Measurements from ENCODE around the gene BTBD9.

BTBD9 gene

DNA sequence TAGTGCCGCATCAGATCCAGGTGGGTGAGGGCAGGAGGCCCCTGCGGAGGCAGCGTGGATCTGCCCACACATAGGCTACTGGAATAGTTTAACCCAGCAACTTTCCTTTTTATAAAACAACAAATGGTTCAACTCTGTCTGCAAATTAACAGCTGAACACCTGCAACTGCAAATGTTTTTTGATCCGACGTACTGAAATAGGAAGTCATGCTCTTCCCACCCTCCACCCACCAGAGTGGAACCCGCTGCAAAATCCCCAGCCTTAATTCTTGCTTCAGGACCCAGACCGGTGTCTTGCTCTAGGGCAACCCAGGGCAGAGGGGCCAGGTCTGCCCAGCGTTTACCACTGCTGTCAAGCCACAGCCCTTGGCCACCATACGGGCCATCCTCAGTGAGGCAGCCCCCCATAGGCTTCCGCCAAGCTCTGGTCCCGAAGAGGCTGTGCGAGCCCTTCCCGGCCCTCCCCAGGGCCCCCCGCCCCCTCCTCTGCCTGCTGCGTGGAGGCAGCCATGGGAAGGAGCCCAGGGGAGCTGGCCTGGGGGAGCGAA is 485.9 kb downstream of the BTBD9 start:
- DNase-seq = no peak

DNA sequence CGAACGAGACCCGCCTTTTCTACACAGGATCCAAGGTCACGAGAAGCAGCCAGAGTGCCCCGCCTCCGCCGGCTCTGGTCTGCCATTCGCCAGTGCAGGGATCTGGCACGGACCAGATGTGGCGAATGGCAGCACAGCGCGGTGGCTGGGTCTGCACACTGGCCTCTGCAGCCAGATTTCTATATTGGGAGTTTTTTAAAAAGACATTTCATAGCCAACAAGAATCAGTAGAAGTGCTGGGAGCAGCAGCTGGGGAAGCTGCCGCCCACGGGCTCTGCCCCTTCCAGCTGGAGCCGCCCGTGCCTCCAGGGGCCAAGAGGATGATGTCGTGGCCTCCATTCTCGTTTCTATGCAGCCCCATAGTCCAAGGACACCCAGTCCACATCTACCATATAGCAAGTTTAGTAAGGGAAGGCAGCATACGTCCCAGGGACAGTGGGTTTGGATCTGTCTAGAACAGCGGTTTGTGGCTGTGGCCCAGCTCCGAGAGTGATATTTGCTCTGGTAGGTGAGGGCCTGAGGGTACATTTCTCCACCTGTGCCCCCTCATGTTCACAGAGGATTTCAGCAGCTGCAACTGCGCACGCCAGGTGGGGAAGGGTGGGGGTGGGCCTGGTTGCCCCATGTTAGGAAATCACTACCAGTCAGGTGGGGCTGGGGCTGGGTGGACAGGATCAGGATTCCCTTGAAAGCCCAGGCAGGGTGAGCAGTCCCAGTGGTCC is 486.5 kb downstream of the BTBD9 start:
- no peak for DNase-seq

DNA sequence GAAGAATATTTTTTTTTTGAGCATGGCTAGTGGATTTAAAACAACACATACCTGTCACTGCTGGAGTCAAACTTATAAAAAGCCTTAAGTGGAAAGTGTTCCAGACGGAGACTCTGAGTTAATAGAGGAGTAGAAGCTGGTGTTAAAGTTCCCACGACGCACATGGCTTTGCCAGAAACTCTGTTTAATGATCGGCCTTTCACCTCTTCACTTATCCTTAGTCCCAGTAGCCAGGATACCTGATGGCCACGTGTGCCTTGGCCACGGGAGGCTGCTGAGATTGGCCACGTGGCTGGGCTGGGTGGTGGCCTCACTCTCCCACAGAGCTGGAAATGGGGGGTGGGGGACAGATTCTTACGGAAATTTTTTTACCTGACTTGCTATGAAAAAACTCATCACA is 487.1 kb downstream of the BTBD9 start:
- no peak for DNase-seq

DNA sequence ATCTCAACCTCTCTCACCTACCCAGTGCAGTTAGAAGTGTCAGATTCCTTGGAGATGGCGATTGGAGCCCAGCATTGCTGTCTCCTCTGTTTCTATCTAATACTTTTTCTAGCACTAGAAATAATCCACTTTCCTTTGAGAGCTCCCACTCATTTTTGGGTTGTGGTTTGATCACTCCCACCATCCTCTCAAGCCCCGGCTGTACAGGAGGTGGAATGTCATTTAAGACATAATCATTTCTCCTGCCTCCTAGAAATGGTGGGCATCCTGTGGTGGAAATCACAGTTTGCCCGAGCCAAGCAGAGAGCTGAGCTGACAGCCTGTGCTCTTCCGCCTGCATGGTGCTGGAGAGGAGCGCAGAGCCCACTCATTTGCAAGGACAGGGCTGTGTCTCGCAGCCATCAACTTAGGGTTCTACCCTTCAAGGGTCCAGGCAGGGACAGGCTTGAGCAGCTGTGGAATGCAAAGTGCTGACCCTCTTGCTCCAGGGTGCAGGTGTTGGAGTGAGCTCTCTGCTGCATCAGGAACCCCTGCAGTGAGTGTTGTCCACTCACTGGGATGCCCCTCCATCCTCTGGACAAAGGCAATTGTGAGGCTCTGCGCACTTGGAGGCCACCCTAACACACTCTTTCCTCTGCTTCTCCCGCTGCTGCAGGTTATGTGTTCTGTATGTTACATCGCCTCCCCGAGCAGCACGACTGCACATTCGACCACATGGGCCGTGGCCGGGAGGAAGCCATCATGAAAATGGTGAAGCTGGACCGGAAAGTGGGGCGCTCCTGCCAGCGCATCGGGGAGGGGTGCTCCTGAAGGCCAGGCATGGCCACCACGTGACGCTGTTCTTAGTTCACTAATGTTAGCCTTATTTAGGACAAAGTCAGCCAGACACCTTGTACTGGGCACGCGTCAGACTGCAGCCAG is 487.9 kb downstream of the BTBD9 start:
- no peak for DNase-seq

DNA sequence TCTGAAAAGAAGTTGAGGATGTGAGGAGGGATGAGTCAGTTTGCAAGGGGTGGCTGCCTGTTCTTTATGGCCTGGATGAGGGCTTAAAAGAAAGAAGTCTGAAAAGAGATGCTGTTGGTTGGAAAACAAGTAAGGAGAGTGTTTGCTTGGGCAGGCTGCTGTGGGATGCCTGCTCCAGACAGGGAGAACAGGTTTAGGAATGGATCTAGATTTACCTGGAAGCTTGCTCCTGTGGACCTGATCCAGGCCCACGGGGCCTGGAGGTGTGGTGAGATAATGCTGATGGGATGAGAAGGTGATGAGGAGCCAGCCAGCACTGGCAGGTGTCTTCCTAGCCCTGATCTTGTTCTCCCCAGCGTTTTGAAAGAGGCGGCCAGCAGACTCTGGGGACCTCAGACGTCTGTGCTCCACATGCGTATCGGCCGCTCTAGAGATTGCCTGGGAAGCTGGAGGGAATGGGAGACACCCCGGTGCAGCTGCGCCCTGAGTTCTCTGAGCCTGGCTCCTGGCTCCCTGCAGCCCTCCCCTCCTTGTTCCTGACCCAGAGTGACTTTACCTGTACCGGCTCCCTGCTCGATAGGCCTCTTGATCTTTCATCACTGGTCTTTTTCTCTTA is 488.9 kb downstream of the BTBD9 start:
- no peak for DNase-seq

DNA sequence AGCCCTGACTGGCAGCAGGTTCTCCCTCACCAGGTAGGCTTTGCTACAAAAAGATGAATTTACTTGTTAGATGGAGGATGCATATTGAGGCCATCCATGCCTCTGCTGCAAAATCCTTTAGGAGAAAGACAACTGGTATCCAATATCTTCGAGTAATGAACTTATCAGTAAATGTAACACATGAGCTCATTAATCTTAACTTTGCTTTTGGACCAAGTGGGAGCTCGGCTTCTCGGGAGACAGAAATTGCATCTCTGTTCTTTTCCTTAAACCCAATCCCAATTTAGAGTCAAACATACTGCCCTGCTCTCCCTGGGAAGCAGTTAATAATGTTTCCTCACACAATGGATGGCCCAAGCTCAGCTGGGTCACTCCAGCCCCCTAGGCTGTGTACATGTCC is 489.7 kb downstream of the BTBD9 start:
- no peak for DNase-seq

DNA sequence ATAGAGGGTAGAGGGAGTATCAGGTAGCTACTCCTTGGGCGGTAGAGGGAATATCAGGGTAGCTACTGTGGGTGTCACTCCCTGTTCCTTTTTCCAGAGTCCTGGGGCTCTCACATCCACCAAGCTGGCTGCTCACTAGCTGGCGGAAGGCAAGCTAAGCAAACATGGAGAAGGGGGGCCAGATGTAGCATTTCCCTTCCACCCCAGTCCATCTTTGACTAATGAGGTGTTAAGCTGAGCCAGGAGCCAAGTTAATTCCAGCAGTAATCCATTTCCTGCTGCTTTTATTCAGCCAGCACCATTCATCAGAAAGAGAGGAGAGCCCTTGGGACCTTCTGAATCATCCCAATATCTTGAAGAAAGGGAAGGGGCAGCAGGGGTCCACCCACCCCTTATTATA is 490.2 kb downstream of the BTBD9 start:
- DNase-seq = no peak

DNA sequence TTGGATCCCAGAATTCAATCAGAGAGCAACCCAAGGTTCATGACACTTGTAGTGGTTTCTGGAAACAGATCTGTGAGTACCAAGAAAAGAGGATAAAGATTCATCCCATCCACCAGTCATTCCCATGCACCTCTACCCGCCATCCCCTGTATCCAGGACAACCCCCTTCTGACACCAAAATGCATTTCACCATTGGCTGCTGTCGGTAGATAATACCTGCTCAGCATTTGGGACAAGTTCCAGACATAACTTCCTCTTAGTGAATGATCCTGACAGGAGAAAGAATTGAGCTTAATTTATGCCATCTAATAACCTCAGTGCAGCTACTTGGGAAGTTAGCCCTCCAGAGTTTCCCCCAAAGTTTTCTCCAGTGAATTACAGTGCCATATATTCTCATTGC is 491.1 kb downstream of the BTBD9 start:
- DNase-seq = no peak

DNA sequence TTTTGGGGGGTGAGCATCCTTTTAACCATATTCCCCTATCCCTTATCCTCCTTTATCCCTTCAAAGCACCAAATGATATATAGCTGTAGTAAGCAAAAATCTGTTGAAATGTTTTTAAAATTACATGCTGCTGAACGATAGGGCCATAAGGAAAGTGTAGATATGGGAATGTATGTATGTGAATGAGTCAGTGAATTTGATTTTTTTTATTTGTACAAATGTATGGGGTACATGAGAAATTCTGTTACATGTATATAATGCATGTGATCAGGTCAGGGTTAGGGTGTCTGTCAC is 493.0 kb downstream of the BTBD9 start:
- no peak for DNase-seq

DNA sequence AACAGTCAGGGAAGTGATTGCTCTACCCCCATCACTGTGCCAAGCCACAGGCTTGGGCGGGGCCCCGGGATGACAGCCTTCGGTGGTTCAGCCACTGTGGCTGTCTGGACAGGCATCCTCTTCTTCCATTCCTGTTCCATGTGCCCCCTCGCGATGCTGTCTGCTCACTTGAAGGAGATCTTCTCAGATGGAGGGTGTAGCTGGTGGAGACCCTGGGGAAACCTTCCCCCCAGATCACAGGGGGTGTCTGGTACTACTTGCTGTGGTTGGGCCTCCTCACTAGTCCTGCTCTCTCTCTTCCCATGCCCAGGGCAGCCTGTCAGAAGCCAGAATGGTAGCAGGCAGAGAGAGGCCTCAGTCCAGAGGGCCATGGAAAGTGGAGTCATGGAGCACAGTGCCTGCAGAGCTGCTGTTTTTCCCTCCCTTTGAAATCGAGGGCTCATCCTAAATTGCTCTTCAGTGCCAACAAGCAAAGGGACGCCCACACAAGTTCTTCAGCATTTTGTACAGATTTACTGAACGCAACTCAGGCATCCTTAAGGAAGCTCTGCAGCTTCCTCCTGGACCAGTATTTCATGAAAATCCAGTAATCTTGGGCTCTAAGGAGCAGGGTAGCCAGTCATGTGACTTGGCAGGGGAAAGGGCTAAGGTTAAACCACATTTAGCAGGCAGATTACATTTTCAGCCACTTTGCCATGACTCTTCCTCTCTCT is 493.6 kb downstream of the BTBD9 start:
- no peak for DNase-seq

DNA sequence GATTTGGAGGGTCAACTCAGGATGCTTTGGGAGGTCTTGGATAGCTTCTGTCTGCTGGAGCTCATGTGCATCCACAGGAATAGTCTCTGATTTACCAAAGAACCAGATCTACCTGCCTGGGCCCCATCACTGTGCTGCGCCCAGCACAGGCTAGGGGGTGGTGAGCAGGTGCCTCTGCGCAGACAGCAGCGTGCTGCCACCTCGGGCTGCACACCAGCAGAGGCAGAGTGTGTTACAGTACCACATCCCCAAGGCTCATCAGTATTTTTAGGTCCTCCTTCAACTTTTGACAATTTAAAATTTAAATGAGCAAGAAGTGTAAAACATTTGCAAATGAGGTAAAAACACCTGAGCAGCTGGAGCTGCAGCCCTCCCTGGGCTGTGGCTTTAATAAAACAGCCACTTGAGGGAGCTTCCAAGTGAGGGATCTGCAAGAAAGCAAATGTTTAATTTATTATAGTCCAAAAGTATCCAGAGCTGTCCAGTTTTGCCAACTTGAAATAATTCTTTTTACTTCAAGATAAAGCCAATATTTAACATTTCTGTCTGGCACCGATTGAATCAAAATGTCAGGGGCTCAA is 495.3 kb downstream of the BTBD9 start:
- DNase-seq = no peak

DNA sequence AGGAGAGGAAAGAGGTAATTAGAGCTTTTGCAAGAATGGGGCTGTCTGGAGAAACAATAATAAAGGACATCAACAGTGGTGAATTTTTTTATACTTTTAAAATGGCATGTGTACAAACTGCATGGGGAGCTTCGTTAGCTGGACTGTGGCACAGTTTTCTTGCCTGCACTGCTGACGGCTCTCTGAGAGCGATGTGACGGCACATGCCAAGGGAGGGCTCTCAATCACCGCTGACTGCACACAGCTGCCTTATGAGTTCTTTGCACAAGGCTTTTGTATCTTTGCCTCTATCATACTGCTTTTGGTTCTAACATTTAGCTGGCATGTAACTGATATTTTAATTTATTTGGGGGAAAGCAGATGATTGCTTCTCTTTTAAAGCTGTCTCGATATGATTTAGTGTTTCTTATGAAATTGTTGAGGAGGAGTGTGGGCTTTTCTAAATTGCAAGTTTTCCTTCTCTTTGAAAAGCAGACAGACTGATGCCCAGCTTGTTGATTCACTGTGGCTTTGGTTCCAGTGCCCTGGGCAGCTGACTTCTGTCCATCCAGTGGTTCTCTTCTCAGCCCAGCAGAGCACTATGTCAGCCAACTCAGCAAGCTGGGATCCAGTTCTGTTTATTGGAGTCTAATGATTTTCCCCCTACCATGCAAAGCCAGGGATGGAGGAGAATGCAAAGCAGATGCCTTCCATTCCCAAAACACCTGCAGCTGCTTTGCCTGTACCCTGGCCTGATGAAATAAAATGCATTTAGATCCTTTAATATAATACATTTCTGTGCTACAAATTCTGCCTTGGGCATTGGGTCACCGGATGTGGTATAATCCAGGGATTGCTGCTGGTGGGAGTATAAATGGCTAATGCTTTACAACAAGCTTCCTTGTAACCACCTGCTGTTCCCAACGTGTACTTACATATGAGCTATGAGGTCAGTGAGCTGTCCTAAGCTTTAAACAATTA is 496.3 kb downstream of the BTBD9 start:
- DNase-seq = no peak

DNA sequence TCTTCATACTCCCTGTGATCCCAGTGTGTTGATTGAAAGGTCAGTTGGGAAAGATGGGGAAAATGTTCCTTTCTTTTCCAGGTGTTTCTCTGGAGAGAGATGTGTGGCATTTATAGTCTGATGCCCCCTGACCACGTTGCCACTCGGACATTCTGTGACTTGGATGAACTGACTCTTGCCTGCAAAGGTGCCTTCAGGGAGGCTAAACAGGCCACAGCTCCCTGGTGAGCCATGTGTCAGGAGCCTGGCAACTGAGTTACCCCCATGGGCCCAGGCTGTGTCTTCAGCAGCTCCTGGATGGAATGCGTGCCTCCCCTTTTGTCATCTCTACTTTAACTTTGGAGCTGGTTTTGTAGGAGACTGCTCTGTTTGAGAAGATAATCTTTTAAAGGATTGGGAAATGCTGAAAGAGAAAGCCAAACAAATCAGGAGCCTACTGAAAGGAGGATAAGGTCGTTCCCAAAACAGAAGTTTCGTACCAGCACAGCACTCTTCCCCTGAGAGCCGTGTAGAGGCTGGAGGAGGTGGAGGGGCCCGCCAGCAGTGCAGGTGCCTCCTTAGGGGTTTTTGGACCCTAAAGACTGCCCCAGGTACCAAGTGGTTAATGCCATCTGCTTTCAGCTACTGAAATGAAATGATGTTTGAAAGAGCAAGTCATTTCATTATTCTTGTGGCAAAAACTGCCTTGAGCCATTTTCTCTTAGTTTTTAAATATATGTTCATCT is 497.4 kb downstream of the BTBD9 start:
- no peak for DNase-seq

DNA sequence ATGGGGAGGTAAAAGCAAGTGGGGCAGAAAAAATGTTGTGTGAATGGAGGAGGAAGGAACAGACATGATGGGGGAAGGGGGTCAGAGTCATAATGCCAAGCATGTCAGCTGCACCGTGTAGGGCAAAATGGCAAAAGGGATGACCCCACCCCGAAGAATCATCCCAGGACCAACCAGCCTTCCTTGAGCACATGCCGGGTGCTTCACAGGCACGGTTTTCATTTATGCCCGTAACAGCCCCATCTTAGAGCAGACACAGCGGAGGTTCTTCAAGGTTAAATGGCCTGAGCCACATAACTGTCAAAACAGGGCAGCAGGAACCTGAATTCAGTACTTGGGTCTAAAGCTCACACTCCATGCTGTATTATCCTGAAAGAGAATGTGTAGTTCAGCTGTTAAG is 498.0 kb downstream of the BTBD9 start:
- DNase-seq = no peak

DNA sequence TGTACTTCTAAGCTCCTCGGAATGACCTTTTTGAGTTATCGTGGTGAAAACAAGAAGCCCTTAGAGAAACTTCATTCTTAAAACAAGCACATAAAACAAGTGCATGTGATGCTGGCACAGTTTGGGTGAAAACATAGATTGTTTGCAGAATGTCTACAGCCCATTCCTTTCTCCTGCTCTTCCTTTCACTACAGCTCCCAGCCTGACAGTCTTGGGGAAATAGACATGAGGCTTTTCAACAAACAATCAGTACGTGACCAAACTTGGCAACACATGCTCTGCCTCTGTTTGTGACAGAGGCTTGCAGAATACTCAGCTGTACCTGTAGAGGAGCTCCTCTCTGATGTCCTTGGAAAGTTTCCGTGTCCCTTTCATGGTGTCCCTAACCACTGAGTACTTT is 498.6 kb downstream of the BTBD9 start:
- DNase-seq = no peak

DNA sequence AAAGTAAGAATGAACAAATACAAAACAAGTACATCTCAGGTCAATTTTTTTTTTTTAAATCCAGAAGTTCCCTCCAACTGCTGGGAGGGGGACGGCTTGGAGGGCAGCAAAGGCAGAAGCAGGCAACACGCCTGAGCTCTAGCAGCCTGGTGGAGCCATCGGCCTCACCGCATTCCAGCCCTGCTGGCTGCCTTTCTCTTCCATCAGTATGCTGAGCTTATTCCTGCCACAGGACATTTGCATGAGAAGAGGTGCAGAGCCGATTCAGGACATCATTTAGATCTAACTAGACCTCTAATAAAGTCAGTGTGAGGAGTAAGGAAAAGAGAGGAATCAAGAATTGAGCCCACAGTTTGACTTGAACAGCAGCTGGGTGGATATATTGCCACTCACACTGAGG is 501.4 kb downstream of the BTBD9 start:
- DNase-seq = no peak

DNA sequence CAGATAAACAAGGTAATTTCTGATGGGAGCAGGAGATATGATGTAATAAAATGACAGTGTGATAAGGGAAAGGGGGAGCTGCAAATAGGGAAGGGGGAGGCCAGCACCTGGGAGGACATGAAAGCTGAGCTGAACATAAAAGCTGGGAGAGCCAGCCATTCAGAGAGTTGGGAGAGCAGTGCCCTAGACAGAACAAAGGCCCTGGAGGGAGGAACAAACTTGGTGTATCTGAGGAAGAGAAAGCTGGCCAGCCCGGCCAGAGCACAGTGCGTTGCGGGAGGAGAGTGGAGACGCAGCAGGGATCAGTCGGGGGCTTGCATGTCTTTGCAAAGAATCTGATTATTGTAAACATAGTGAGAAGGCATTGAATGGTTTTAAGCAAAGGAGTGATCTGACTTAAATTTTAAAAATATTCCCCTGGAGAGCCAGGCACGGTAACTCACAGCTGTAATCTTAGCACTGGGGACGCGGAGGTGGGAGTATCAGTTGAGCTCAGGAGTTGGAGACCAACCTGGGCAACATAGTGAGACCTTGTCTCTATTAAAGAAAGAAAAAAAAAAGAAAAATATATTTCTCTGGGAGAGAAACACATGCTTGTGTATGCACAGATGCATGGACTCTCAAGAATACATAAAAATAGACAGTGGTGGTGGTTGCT is 502.0 kb downstream of the BTBD9 start:
- DNase-seq = no peak

DNA sequence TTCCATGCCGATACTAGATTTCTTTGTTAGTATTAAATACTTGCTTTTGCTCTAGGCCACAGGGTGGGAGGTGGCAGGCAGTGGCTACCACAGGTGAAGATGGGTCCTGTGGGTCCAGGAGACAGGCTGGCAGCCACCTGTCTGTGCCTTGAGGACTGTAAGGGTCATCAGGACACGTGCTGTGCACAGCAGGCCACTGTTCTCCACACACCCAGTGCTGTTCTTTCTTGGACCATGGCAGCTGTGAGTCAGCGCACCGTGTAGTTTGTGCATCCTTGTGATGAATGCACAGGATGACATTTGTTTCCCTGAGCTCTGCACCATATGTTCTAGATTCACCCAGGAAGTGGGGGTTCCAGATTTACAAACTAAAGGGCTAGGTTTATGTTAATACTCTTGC is 503.2 kb downstream of the BTBD9 start:
- no peak for DNase-seq

DNA sequence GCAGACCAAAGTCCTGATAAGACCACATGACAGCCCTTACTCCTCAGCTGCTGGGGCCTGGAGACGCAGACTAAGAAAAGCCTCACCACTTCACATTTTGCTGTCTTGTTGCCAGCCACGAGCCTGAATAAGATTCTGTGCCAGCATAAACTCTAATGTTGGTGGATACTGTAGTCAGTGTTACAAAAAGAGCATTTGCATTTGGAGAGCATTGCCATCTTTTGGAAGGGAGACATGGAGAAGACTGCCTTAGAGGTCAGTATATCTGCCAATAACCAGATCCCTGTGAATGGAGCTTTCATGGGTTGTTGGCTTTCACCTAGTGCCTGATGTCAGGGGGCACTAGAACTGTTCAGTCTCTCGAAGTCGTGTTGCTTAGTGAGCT is 505.0 kb downstream of the BTBD9 start:
- DNase-seq = no peak

DNA sequence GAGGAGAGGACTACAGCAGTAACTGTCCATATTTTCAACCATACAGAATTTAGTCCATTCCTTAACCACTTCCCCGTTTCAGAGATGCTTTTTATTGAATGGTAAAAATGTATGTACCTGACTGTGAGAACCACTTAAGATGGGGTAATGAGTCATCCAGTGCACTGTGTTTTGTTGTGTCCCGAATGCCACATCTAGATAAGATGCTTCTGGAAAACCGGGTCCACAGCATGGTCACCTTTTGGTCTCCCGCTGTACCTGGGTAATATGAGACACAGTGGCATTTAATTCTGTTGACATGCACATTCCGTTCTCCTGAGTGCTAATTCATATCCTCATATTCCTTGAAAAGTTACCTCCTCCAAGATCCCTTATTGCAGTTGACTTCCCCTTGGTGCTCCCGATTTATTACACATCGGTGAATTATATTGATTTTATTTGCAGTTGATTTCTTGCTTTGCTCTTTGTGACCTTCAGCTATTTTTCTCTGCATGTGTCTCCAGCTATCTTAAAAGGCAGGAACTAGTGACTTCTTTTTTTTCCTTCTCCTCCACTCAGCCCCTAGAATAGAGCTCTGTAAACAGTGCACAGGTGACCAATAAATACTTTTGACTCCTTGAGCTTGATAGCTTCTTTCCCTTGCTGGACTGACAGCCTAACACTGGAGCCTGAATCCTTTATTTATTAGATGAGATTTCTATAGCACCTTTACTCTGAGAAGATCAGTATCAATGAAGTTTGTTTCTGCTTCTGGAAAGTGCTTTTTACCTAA is 505.6 kb downstream of the BTBD9 start:
- no peak for DNase-seq

Data from SHP77 (cell line).